HCT116 (cell line): Measurements from ENCODE around the gene CYP2E1. TPM values are rescaled to one million over a fixed set of nuclear protein-coding genes. Genes with fewer than 3 reads are reported as not detected.
"Not testable (repeated sequence)": the region's sequence is repeated elsewhere in the genome, so short reads cannot be mapped to it uniquely, and the experiment has no call there.

Experiments used
- ATAC-seq: fragments of 200-7000 bp; cut with Tn5 transposase; 2 replicates; pipeline ENCODE4 v1.9.1; 2020; ENCODE audit warnings: mild to moderate bottlenecking, moderate library complexity
- BruUV-seq: library from RNA; stranded (reverse); fragments of 400-500 nt; replicated peaks from 2 replicates; lab custom pipeline; 2021; lab: Mats Ljungman, UMichigan
- CTCF ChIA-PET: fragments of 300-600 bp; sonication (Branson Sonifier 250); formaldehyde crosslinking; loops from one replicate; lab custom pipeline; 2021; ENCODE audit warnings: antibody characterized with exemption; lab: Charles Lee
- POLR2A ChIA-PET: fragments of 300-600, 350-600 bp; sonication (Branson Sonifier 250); formaldehyde crosslinking; loops from one replicate; lab custom pipeline; 2021; ENCODE audit warnings: antibody characterized with exemption; lab: Charles Lee
- RAD21 ChIA-PET, 2 experiments: fragments of 300-600 bp; sonication (Branson Sonifier 250); formaldehyde crosslinking; loops; one replicate each; lab custom pipeline; 2023; ENCODE audit warnings: low total read pairs in 2 of 2; ENCODE audit not compliant: uncharacterized antibody in 2 of 2, unreplicated experiment in 2 of 2, low non-redundant PET in 1 of 2; lab: Charles Lee
- DNase-seq: peaks from one replicate; pipeline ENCODE4 v3.0.0-alpha.2; 2010; ENCODE audit warnings: low read depth, low spot score
- H2AFZ ChIP-seq: fragments of 200-600 bp; shearing (Covaris generic), sonication (generic); 2 replicates; pipeline ENCODE4 v1.6.1; 2017; ENCODE audit warnings: low read depth, mixed run types, mixed read lengths, antibody characterized with exemption, low read length; ENCODE audit not compliant: poor library complexity, severe bottlenecking
- H3K27ac ChIP-seq: 2 replicates; pipeline ENCODE4 v1.5.1; 2012; ENCODE audit warnings: low read depth, low read length
- H3K27me3 ChIP-seq: fragments of 200-600 bp; sonication (generic); 2 replicates; pipeline ENCODE4 v1.6.1; 2016; ENCODE audit warnings: mixed run types, low read length, mixed read lengths; ENCODE audit not compliant: insufficient read depth
- H3K36me3 ChIP-seq, 2 experiments: fragments of 200-500 bp in 1 of 2; fragments of 200-600 bp in 1 of 2; sonication (Bioruptor generic) in 1 of 2; sonication (generic) in 1 of 2; 2 replicates each; pipeline versions ENCODE4 v1.5.1 to v1.6.1; 2014 to 2016; ENCODE audit warnings: low read length in 2 of 2, inconsistent platforms in 1 of 2, mixed read lengths in 1 of 2, mixed run types in 1 of 2; ENCODE audit not compliant: insufficient read depth in 2 of 2, control insufficient read depth in 1 of 2
- H3K4me1 ChIP-seq, 2 experiments: fragments of 200-600 bp in 1 of 2; sonication (generic) in 1 of 2; 2 replicates each; pipeline versions ENCODE4 v1.5.1 to v1.6.1; 2012 to 2017; ENCODE audit warnings: low read length in 2 of 2, inconsistent platforms in 1 of 2, mild to moderate bottlenecking in 1 of 2, mixed read lengths in 1 of 2, mixed run types in 1 of 2, moderate library complexity in 1 of 2; ENCODE audit not compliant: insufficient read depth in 2 of 2, control insufficient read depth in 1 of 2
- H3K4me2 ChIP-seq: fragments of 200-600 bp; sonication (generic); 2 replicates; pipeline ENCODE4 v1.6.1; 2017; ENCODE audit warnings: mixed run types, low read length, mixed read lengths
- H3K4me3 ChIP-seq, 2 experiments: fragments of 200-600 bp in 1 of 2; sonication (generic) in 1 of 2; replicated peaks in 1 of 2; 2 replicates each; pipeline ENCODE4 v1.5.1; 2011 to 2016; ENCODE audit warnings: low read length in 2 of 2, control low read depth in 1 of 2, low read depth in 1 of 2, mild to moderate bottlenecking in 1 of 2, mixed read lengths in 1 of 2, mixed run types in 1 of 2
- H3K79me2 ChIP-seq: fragments of 200-600 bp; sonication (generic); 2 replicates; pipeline ENCODE4 v1.6.1; 2017; ENCODE audit warnings: mild to moderate bottlenecking, mixed run types, low read length, moderate library complexity, mixed read lengths; ENCODE audit not compliant: insufficient read depth
- H3K9ac ChIP-seq: fragments of 200-600 bp; sonication (generic); 2 replicates; pipeline ENCODE4 v1.6.1; 2016; ENCODE audit warnings: low read length, mixed read lengths
- H3K9me2 ChIP-seq: fragments of 200-600 bp; sonication (generic), shearing (Covaris generic); 2 replicates; pipeline ENCODE4 v1.6.1; 2017; ENCODE audit warnings: mixed run types, mild to moderate bottlenecking, moderate library complexity; ENCODE audit not compliant: insufficient read depth
- H3K9me3 ChIP-seq, 2 experiments: fragments of 200-500 bp in 1 of 2; fragments of 200-600 bp in 1 of 2; sonication (Bioruptor generic) in 1 of 2; sonication (generic) in 1 of 2; 2 replicates each; pipeline ENCODE4 v1.6.1; 2014 to 2017; ENCODE audit warnings: low read length in 2 of 2, mixed read lengths in 2 of 2, inconsistent platforms in 1 of 2, low read depth in 1 of 2, mild to moderate bottlenecking in 1 of 2, mixed run types in 1 of 2, moderate library complexity in 1 of 2; ENCODE audit not compliant: control insufficient read depth in 1 of 2, insufficient read depth in 1 of 2
- H4K20me1 ChIP-seq: fragments of 200-600 bp; sonication (generic), shearing (Covaris generic); 2 replicates; pipeline ENCODE4 v1.6.1; 2017; ENCODE audit warnings: mixed run types, mild to moderate bottlenecking, moderate library complexity; ENCODE audit not compliant: insufficient read depth
- CTCF ChIP-seq, 3 experiments: fragments of 200-600 bp in 1 of 3; sonication (generic) in 1 of 3; IDR thresholded peaks in 2 of 3; conservative IDR thresholded peaks in 1 of 3; 2 replicates each; pipeline ENCODE4 v1.5.1; 2012 to 2017; ENCODE audit warnings: low read depth in 2 of 3, low read length in 2 of 3, antibody characterized with exemption in 1 of 3, borderline replicate concordance in 1 of 3, control low read depth in 1 of 3, mild to moderate bottlenecking in 1 of 3, mixed read lengths in 1 of 3, mixed run types in 1 of 3, moderate library complexity in 1 of 3; ENCODE audit not compliant: insufficient read depth in 1 of 3
- RAD21 ChIP-seq: IDR thresholded peaks from 2 replicates; pipeline ENCODE4 v1.6.1; 2012; ENCODE audit warnings: low read depth, mild to moderate bottlenecking
- intact Hi-C: fragments of 100-400 bp; cut with micrococcal nuclease; formaldehyde crosslinking; loops from 2 replicates; pipeline ENCODE4 v1.10.0; 2022
- total RNA-seq: library from RNA; stranded (reverse); gene quantifications from one replicate; pipeline ENCODE4 v1.2.1, GENCODE V29; 2021; ENCODE audit not compliant: unreplicated experiment

The CYP2E1 gene
- total RNA-seq, 1 experiment from 2014 or later: 1.5 TPM

- not testable (repeated sequence) for H3K4me3 ChIP-seq
Measured at GRCh38 chr10:133497363-133497762, 29.8 kb upstream of the CYP2E1 start.

GRCh38 chr10:133499176-133499575 is 28.0 kb upstream of the CYP2E1 start:
- RAD21 ChIA-PET, DNase-seq, H3K4me2 ChIP-seq, H3K9me3 ChIP-seq, ATAC-seq, intact Hi-C loops, CTCF ChIA-PET, H3K27ac ChIP-seq, H3K27me3 ChIP-seq, H3K9me2 ChIP-seq, H3K36me3 ChIP-seq, BruUV-seq, H4K20me1 ChIP-seq, H3K4me1 ChIP-seq, H3K79me2 ChIP-seq, H3K4me3 ChIP-seq, H2AFZ ChIP-seq, H3K9ac ChIP-seq, POLR2A ChIA-PET: not testable (repeated sequence)

More at GRCh38 chr10:133497363-133497762, 29.8 kb upstream of the CYP2E1 start:
- H3K9ac ChIP-seq, H3K79me2 ChIP-seq, DNase-seq, H3K4me2 ChIP-seq, POLR2A ChIA-PET, ATAC-seq, H2AFZ ChIP-seq, H3K27ac ChIP-seq, H3K9me2 ChIP-seq, H3K9me3 ChIP-seq, H3K4me1 ChIP-seq, RAD21 ChIA-PET, H3K27me3 ChIP-seq, H4K20me1 ChIP-seq, intact Hi-C loops, BruUV-seq, H3K36me3 ChIP-seq: not testable (repeated sequence)
- peak in 2 of 3 experiments; percentile 5 to 17; a peak in 2 of 6 replicates for TF ChIP-seq CTCF (IDR thresholded peaks at IDR 0.05 in 2 of 3, conservative IDR thresholded peaks at IDR 0.05 in 1 of 3; ENCODE audit: borderline replicate concordance in 1 of 3, insufficient read depth in 1 of 3, low read depth in 2 of 3, low read length in 2 of 3)
- TF ChIP-seq RAD21: peak; percentile 29; the same call in 1 of the 2 replicates
- CTCF ChIA-PET: interaction anchor here (1.2 kb wide), 1 partner anchor 168 kb away, joined by 3 read pairs; no protein-coding TSS in a partner anchor

GRCh38 chr10:133500897-133501296 is 26.3 kb upstream of the CYP2E1 start:
- intact Hi-C loops, ATAC-seq, H3K9me2 ChIP-seq, H3K4me3 ChIP-seq, H4K20me1 ChIP-seq, RAD21 ChIA-PET, H3K27me3 ChIP-seq, DNase-seq, BruUV-seq, H3K79me2 ChIP-seq, H3K9me3 ChIP-seq, H3K9ac ChIP-seq, H3K27ac ChIP-seq, H3K4me2 ChIP-seq, CTCF ChIA-PET, POLR2A ChIA-PET, H3K36me3 ChIP-seq, H3K4me1 ChIP-seq, H2AFZ ChIP-seq: not testable (repeated sequence)
